COR-L47 (cell line): Measurements from ENCODE around the gene ST8SIA5.

ENCODE experiments used
- DNase-seq: peaks from one replicate; lab custom pipeline; 2025; lab: John Stamatoyannopoulos, UW

ST8SIA5 gene

GRCh38 chr18:46740046-46740445 is 16.8 kb downstream of the ST8SIA5 start:
- no peak for DNase-seq

- DNase-seq: no peak
Measured at GRCh38 chr18:46738491-46738890, 18.4 kb downstream of the ST8SIA5 start.

DNA sequence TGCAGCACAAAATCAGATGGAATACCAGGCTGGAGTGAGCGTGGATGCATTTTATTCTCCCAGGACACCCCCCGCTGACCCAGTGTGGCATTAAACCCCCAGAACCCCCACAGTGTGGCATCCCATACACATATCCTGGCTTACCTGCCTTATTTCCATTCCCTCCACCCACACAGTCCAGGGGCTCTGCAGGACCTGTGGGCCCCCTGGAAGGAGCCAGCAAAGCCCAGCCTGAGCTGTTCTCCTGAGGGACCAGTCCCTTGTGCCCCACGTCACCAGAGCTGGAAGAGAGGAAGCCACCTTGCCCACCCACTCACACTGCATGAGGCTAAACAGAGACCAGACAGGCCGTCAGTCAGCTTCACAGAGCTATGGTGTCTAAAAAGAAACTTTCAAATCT is 20.1 kb downstream of the ST8SIA5 start:
- DNase-seq: no peak

DNA sequence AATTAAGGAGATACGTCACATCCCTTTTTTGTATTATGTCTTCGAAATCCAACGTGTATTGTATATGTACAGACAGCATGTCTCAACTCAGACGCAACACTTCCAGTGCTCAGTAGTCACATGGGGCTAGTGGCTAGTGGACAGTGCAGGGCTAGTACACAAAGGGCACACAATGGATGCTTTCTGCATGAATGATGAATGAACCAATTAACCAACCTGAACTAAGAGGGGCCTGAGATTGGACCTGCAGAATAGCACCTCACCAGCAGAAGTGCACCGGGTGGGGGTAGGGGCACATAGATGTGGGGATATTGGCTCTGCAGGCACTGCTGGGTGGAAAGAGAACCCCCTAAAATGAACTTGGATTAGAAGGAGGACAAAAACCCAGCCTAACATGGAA is 20.7 kb downstream of the ST8SIA5 start:
- DNase-seq: no peak

GRCh38 chr18:46734981-46735380 is 21.9 kb downstream of the ST8SIA5 start:
- DNase-seq: no peak

DNA sequence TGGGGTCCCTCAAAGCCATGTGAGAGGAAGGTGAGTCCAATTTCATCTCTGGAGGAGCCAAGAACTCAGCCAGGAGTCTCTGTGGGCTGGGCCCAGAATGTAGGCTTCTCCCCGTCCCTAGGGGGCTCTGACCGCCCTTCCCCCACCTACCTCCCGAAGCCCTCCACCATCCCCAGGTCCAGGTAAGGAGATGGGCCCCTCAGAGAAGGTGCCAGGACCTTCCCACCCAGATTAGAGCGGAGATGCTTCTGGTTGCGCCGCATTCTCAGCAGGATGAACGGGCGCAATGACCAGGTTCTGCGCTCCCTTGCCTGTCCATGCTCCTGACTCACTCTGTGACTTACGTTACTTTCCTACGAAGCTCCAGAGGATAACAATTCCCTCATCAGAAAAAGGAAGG is 23.0 kb downstream of the ST8SIA5 start:
- DNase-seq: no peak

GRCh38 chr18:46732801-46733200 is 24.1 kb downstream of the ST8SIA5 start:
- DNase-seq: no peak

DNA sequence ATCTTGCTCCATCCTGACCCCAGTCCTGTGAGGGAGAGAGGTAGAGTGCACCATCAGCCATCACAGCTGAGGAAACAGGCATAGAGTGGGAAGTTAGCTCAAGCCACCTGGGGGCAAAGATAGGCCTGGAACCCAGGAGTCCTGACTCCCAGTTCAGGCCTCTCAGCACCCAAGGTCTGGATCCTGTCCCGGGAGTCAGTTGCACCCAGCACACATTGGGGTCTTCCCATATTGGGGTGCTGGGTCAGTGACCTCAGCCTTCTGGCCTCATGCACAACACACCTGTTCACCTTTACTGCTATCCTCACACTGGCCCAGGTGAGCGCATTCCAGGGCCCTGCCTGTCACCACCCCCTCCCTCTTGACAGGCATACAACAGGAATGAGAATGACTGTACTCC is 24.7 kb downstream of the ST8SIA5 start:
- no peak for DNase-seq

DNA sequence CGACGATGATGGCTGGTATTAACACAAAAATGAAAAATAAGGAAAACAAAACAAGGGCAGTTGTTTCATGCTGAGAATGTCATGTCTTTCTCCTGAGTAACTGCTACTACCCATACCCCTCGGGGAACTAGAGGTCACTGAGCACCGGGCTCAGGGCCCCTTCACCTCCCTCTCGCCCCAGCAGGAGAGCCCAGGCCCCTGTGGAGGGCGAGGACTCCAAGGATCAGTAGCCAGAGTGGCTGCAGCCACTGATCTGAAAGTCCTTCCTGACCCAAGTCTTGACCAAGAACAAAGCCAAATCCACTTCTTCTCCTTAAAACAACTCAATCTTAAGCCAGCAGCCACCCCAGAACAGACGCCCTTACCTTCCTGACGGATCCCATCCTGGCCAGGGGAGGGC is 25.5 kb downstream of the ST8SIA5 start:
- no peak for DNase-seq

- DNase-seq: no peak
Measured at GRCh38 chr18:46728219-46728930, 28.5 kb downstream of the ST8SIA5 start.

DNA sequence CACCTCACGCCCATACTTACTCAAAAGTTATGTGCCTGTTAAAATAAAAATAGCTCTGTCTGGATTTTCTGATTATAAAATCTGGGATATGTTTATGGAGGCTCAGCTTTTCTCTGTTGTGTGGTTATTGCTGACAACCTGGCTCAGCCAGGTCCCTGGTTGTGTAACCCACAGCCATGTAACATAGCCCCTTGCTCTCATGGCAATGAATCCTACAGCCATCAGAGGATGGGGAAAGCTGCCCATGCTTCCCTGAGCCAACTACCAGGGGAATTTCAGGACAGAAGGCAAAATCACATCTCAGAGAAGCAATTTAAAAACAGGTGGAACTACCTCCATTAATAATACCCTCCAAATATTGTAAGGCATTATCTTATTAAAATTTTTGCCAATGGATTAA is 29.7 kb downstream of the ST8SIA5 start:
- no peak for DNase-seq

- no peak for DNase-seq
Measured at GRCh38 chr18:46725310-46725709, 31.5 kb downstream of the ST8SIA5 start.

GRCh38 chr18:46723856-46724415 is 32.9 kb downstream of the ST8SIA5 start:
- DNase-seq: no peak

DNA sequence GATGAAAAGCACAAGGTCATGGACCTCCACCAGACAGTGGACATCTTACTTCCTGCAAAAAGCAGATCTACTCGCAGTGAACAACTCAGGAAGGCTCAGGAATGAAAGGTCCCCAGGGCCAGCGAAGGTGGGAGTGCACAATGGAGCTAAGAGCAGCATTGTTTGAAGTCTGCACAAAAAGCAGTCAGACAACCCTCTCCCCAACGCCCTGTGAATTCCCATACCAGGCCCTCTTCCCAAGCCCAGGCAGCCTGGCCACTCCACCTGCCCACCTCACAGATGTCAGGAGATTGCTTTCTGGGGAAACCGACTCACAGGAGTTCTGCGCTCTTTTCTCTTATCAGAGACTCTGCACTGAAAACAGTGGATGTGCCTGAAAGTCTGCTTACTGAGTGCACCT is 34.8 kb downstream of the ST8SIA5 start:
- DNase-seq: no peak

- no peak for DNase-seq
Measured at GRCh38 chr18:46721331-46721730, 35.5 kb downstream of the ST8SIA5 start.

- DNase-seq: no peak
Measured at GRCh38 chr18:46720521-46720920, 36.3 kb downstream of the ST8SIA5 start.

DNA sequence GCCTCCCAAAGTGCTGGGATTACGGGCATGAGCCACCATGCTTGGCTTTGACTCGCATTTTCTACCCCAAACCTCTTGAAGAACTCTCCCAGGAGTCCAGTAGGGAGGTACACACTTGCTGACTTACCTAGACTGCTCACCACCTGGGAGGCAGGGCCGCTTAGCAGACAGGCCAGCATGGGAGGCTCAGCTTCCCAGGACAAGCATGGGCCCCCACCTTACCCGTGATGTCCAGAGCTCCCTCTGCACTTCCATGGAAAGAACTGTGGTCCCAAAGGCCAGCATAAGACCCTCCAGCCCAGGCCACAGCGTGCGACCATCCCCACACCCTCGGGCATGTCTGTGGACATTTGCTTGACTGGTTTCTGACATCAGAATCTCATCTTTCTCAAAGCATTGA is 36.8 kb downstream of the ST8SIA5 start:
- no peak for DNase-seq

DNA sequence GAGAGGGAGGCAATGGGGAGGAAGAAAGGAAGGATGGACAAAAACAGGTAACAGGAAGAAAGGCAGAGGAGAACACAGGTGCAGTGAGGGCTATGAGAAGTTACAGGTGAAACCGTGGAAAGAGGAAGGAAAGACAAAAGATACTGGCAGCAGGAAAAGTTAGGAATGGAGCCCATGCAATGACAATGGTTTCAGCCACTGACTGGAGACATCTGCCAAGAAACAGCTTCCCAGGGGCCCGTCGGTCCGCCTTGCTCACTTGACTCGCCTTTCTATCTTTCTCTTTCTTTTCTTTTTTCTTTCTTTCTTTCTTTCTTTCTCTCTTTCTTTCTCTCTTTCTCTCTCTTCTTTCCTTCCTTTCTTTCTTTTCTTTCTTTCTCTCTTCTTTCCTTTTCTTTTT is 37.5 kb downstream of the ST8SIA5 start:
- no peak for DNase-seq

- no peak for DNase-seq
Measured at GRCh38 chr18:46718501-46719341, 38.1 kb downstream of the ST8SIA5 start.

DNA sequence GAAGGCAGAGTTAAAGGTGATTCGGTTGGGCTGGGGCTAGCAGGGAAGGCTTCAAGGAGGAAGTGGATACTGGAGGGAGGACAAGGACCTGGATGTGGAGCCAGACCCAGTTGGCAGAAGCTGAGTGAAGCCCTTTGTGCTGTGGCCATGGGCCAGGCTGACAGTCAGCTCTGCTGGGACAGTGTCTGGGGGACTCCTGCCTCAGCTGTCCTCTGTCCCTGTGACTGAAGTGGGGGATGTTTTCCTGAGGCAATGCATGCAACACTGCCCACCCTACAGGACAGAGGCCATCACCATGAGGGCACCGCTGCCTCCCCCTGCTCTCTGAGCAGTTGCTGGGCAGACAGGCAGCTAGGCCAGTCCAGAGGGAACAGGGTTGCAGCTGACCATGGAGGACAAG is 40.0 kb downstream of the ST8SIA5 start:
- no peak for DNase-seq

DNA sequence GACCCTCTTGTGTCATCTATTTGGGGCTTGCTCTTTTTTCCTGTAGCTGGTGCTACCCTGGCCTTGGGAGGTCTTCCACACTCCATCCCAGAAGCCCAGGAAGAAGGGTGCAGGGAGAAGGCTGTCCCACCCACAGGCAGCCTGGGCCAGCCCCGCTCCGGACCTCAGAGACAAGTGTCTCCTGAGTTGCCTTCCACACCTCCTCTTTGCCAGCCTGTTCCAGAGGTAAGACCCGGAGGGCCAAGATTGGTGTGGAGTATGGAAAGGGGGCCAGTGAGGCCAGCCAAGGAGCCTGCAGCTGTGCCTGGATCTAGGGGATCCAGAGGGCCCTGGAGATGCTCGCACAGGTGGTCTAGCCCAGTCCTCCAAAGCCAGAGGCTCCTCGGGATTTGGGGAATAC is 40.5 kb downstream of the ST8SIA5 start:
- no peak for DNase-seq

DNA sequence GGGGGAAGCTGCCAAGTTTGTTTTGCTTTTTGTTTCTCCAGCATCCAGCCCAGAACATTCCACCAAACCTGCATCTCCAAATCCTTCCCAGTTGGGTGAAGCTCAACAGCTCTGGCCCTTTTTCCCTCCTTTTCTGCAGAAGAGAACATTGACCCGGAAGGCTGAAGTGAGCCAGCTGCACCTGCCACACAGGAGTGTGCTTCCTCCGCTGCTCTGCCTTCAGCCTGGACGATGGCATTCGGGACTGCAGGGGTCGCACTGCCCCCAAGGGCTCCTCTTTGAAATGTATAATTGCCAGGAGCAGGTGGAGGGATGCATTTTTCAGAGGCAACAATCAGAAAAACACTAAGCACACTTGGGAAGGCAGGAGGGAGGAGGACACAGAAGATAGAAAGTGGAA is 41.8 kb downstream of the ST8SIA5 start:
- no peak for DNase-seq

GRCh38 chr18:46712406-46712805 is 44.4 kb downstream of the ST8SIA5 start:
- DNase-seq: no peak
